ENCODE results near the gene SDF4. TPM values are rescaled to one million over a fixed set of nuclear protein-coding genes. Genes with fewer than 3 reads are reported as not detected.

The SDF4 gene
- total and polyA plus RNA-seq, 8 donors, result 68.3 to 99.4 (median 74.8) TPM

GRCh38 chr1:1221887-1222574 is 9.8 kb downstream of the SDF4 start:
- ATAC-seq, result no peak
- 85 to 93% methylated on average over 29 to 30 of the region's 30 CpGs for WGBS, 2 donors
- no peak for FAIRE-seq
- no peaks in the 10 kb centered on the region for H3K27me3 ChIP-seq
- peaks cover 2 to 42% (median 14%) of the 10 kb centered on the region in 3 donors for H3K36me3 ChIP-seq
- H3K4me1 ChIP-seq, result no peaks in the 10 kb centered on the region
- H3K9me3 ChIP-seq, result no peaks in the 10 kb centered on the region
- no peak for TF ChIP-seq CTCF (IDR thresholded peaks at IDR 0.05)
- no peak overlapping the region for H3K4me3 ChIP-seq
- intact Hi-C loops (cut with DNase I), result no loop called here
- no peak for DNase-seq
- no peak overlapping the region for H3K27ac ChIP-seq

GRCh38 chr1:1220197-1220596 is 11.6 kb downstream of the SDF4 start:
- 89 to 92% methylated on average over 24 of the region's 24 CpGs for WGBS, 2 donors
- ATAC-seq, result no peak
- Histone ChIP-seq H3K27ac (no peak overlapping the region), H3K9me3 (no peaks in the 10 kb centered on the region), H3K27me3 (no peaks in the 10 kb centered on the region), H3K4me3 (no peak overlapping the region), H3K4me1 (no peaks in the 10 kb centered on the region), H3K36me3 (peaks cover 2 to 47% (median 14%) of the 10 kb centered on the region in 3 donors)
- no peak for TF ChIP-seq CTCF (IDR thresholded peaks at IDR 0.05)
- FAIRE-seq, result no peak
- intact Hi-C loops (cut with DNase I), result no loop called here
- no peak for DNase-seq

GRCh38 chr1:1219341-1219740 is 12.5 kb downstream of the SDF4 start:
- ATAC-seq (no peak), FAIRE-seq (no peak), DNase-seq (no peak)
- WGBS, 2 donors, result 95 to 98% methylated on average over 20 of the region's 20 CpGs
- H3K36me3 ChIP-seq, result peaks cover 0 to 47% (median 14%) of the 10 kb centered on the region in 3 donors
- no peaks in the 10 kb centered on the region for H3K9me3 ChIP-seq
- H3K27me3 ChIP-seq, result no peaks in the 10 kb centered on the region
- intact Hi-C loops (cut with DNase I), result no loop called here
- no peaks in the 10 kb centered on the region for H3K4me1 ChIP-seq
- no peak overlapping the region for H3K4me3 ChIP-seq
- no peak for TF ChIP-seq CTCF (IDR thresholded peaks at IDR 0.05)
- H3K27ac ChIP-seq, result no peak overlapping the region

- H3K4me1 ChIP-seq, result no peaks in the 10 kb centered on the region
- H3K27ac ChIP-seq, result no peak overlapping the region
- TF ChIP-seq CTCF (IDR thresholded peaks at IDR 0.05), result no peak
- H3K9me3 ChIP-seq, result no peaks in the 10 kb centered on the region
- FAIRE-seq, result no peak
- DNase-seq, result no peak
- ATAC-seq, result no peak
- 94 to 97% methylated on average over 36 of the region's 36 CpGs for WGBS, 2 donors
- H3K27me3 ChIP-seq, result no peaks in the 10 kb centered on the region
- no peak overlapping the region for H3K4me3 ChIP-seq
- intact Hi-C loops (cut with DNase I), result no loop called here
- H3K36me3 ChIP-seq, result peaks cover 0 to 47% (median 14%) of the 10 kb centered on the region in 3 donors
Measured at GRCh38 chr1:1218524-1219200, 13.1 kb downstream of the SDF4 start.

Measured in pancreas (tissue), 10 donors.